Spleen (tissue), 11 donors: Measurements from ENCODE around the gene CBX1. TPM values are rescaled to one million over a fixed set of nuclear protein-coding genes. Genes with fewer than 3 reads are reported as not detected.

Experiments
- DNase-seq: peaks from one replicate; pipeline ENCODE4 v3.0.0-alpha.2; 2020
- H3K27ac ChIP-seq, 8 donors: fragments of 200-600 bp; sonication (generic) in 7 of 8; 1 replicate in 4 of 8; 2 replicates in 4 of 8; pipeline versions ENCODE4 v1.5.0 to v1.8.0; 2016 to 2021; ENCODE audit warnings: inconsistent platforms in 4 of 8, mild to moderate bottlenecking in 4 of 8, moderate library complexity in 1 of 8
- H3K27me3 ChIP-seq, 7 donors: fragments of 200-600 bp; sonication (generic) in 6 of 7; replicated peaks in 1 of 7; 1 replicate in 4 of 7; 2 replicates in 3 of 7; pipeline versions ENCODE4 v1.5.0 to v1.8.0; 2016 to 2021; ENCODE audit warnings: inconsistent platforms in 3 of 7, mild to moderate bottlenecking in 1 of 7
- H3K36me3 ChIP-seq, 6 donors: fragments of 200-600 bp; sonication (generic) in 5 of 6; 1 replicate in 4 of 6; 2 replicates in 2 of 6; pipeline versions ENCODE4 v1.5.0 to v1.8.0; 2016 to 2021; ENCODE audit warnings: inconsistent platforms in 2 of 6
- H3K4me1 ChIP-seq, 6 donors: fragments of 200-600 bp; sonication (generic) in 5 of 6; 1 replicate in 3 of 6; 2 replicates in 3 of 6; pipeline versions ENCODE4 v1.5.0 to v1.8.0; 2016 to 2021; ENCODE audit warnings: inconsistent platforms in 3 of 6
- H3K4me3 ChIP-seq, 8 donors: fragments of 200-600 bp; sonication (generic) in 7 of 8; 1 replicate in 4 of 8; 2 replicates in 4 of 8; pipeline versions ENCODE4 v1.5.0 to v1.8.0; 2016 to 2021; ENCODE audit warnings: inconsistent platforms in 4 of 8, mild to moderate bottlenecking in 4 of 8, moderate library complexity in 2 of 8
- H3K9me3 ChIP-seq, 8 donors: fragments of 200-600 bp; sonication (generic) in 7 of 8; 1 replicate in 4 of 8; 2 replicates in 4 of 8; pipeline versions ENCODE4 v1.5.0 to v1.8.0; 2016 to 2021; ENCODE audit warnings: inconsistent platforms in 4 of 8
- POLR2A ChIP-seq, 3 donors: fragments of 450-650 bp; IDR thresholded peaks; one replicate each; pipeline ENCODE4 v1.5.1; 2017; ENCODE audit warnings: antibody characterized with exemption in 3 of 3, mild to moderate bottlenecking in 1 of 3
- POLR2AphosphoS5 ChIP-seq, 3 donors: sonication (generic); formaldehyde crosslinking; IDR thresholded peaks; one replicate each; pipeline ENCODE4 v1.5.1; 2017; ENCODE audit warnings: antibody characterized with exemption in 3 of 3
- WGBS, 5 donors: extraction: QIAGEN DNeasy Blood & Tissue Kit in 3 of 5; methylation state at CpG; one replicate each; pipeline versions ENCODE4 v1.1.5 to v1.1.7; 2013 to 2018; 5-methylcytosine and 5-hydroxymethylcytosine counted together
- intact Hi-C: fragments of 100-400 bp; cut with DNase I; formaldehyde crosslinking; loops from one replicate; pipeline ENCODE4 v1.15.0; 2023; ENCODE audit warnings: low total_unique reads
- polyA plus RNA-seq, 3 donors: library from polyadenylated mRNA; stranded (reverse); fragments of 200-250 nt; gene quantifications; one replicate each; pipeline ENCODE4 v1.2.1, GENCODE V29; 2013
- total RNA-seq, 7 donors: library from RNA; depleted of rRNA in 3 of 7; stranded (reverse); fragments of >200 nt in 3 of 7; fragmentation: NEBNext Ultra II Directional in 4 of 7; extraction: Animal tissue kit (Norgen Biotek cat#: 25700) in 4 of 7; gene quantifications; one replicate each; pipeline versions ENCODE4 v1.1.0 to v1.2.1, GENCODE V29; 2016 to 2021
- TF ChIP-seq, protein P1 (sequence below), 11 experiments: fragments of 200-600 bp in 7 of 11; fragments of 450-650 bp in 4 of 11; sonication (generic) in 4 of 11; IDR thresholded peaks in 8 of 11; conservative IDR thresholded peaks in 3 of 11; 1 replicate in 7 of 11; 2 replicates in 4 of 11; pipeline versions ENCODE4 v1.4.0 to v1.8.0; 2016 to 2021; ENCODE audit warnings: antibody characterized with exemption in 11 of 11, inconsistent platforms in 4 of 11, mild to moderate bottlenecking in 1 of 11
- donor health status: healthy with polysubstance abuse.
- donor health status: DM: no; HTN: no; CAD: no; lungs with moderate emphysema.
- donor health status: DM: no; HTN: no; CAD: no.
- donor health status: Bipolar disorder and iron deficiency.
- donor health status: healthy.
- donor health status: DM: no; HTN: no; CAD: no.
- donor health status: DM: yes; HTN: yes; CAD: no.

The CBX1 gene
- total and polyA plus RNA-seq, 10 donors: 19.6 to 36.2 (median 28.6) TPM

DNA sequence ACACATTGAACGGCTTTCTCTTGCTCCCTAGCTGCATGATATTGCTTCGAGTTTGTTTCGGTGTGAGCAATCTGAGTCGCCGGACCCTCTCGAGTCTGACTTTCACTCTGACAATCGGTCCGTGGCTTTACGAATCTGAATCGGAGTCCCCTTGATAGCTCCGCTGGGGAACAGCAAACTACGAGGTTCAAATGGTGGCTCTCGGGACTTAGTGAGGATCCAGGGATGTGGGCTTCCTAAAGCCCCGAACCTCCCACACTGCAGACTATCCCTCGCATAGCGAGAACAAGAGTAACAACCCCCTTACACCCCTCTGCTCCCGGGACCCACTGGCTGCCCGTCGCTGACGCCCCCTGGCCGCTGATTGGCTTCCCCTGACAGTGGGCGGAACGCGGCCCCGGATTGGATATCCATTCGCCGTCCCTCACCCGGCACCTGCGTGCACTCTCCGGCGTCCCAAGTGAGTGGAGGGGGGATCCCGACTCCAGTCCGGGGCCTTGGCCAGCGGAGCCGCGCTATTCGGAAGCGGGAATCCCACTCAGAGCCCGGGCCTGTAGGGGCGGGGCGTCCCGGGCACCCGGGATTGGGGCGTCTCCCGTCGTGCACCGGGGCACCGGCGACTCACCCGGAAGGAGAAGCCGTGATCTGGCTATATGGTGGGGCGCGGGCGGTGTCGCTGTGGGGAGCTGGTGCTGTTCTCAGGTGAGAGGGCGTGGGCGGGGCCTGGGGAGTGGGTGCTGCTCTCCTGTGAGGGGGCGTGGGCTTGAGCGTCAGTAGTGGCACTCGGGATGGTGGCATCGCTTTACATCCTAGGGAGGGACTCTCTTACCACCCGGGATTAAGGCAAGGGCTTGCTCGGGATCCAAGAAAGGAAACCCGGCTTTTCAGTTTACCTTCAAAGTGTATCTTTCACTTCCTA is 6.1 kb upstream of the CBX1 start, which contains the start of gene SNX11:
SNX11 (plus strand) TSS at position 630 of the 919 bp plus-strand sequence. CDS start 4,278 bp downstream, outside the sequence.
- 0 to 1% (median 1%) methylated on average over 23 to 64 of the region's 64 CpGs for WGBS, 5 donors
- intact Hi-C loops: no loop called here
- H3K36me3 ChIP-seq: no peaks in the 10 kb centered on the region
- DNase-seq: peak; percentile 98
- peak within 1 kb of the TSS; percentile 63 to 94 (median 80) for H3K4me3 ChIP-seq
- H3K4me1 ChIP-seq: peaks cover 25 to 88% (median 57%) of the 10 kb centered on the region in 6 donors
- TF ChIP-seq, protein P1, sequence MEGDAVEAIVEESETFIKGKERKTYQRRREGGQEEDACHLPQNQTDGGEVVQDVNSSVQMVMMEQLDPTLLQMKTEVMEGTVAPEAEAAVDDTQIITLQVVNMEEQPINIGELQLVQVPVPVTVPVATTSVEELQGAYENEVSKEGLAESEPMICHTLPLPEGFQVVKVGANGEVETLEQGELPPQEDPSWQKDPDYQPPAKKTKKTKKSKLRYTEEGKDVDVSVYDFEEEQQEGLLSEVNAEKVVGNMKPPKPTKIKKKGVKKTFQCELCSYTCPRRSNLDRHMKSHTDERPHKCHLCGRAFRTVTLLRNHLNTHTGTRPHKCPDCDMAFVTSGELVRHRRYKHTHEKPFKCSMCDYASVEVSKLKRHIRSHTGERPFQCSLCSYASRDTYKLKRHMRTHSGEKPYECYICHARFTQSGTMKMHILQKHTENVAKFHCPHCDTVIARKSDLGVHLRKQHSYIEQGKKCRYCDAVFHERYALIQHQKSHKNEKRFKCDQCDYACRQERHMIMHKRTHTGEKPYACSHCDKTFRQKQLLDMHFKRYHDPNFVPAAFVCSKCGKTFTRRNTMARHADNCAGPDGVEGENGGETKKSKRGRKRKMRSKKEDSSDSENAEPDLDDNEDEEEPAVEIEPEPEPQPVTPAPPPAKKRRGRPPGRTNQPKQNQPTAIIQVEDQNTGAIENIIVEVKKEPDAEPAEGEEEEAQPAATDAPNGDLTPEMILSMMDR (IDR thresholded peaks at IDR 0.05 in 8 of 11, conservative IDR thresholded peaks at IDR 0.05 in 3 of 11): peak in 4 of 11 experiments; percentile 20 to 34 (median 30)
- TF ChIP-seq POLR2A (IDR thresholded peaks at IDR 0.05) (peak; percentile 24 to 56 (median 47)), POLR2AphosphoS5 (IDR thresholded peaks at IDR 0.05) (peak; percentile 93 to 95 (median 95))
- no peaks in the 10 kb centered on the region for H3K27me3 ChIP-seq
- peaks cover 0 to 6% (median 0%) of the 10 kb centered on the region in 8 donors for H3K9me3 ChIP-seq
- peak within 1 kb of the TSS; percentile 92 to 99 (median 96) for H3K27ac ChIP-seq

DNA sequence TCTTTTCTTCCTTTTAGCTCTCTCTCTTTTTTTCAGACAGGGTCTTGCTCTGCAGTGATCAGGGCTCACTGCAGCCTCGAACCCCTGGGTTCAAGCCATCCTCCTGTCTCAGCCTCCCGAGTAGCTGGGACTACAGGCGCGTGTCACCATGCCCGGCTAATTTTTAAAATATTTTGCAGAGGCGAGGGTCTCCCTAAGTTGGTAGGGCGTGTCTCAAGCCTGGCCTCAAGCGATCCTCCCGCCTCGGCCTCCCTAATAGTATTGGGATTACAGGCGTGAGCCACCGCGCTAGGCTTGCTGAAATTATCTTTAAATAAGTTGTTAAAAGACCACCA is 5.5 kb upstream of the CBX1 start:
- Histone ChIP-seq H3K36me3 (no peaks in the 10 kb centered on the region), H3K4me3 (peak overlapping the region; percentile 63 to 94 (median 80)), H3K9me3 (peaks cover 0 to 6% (median 0%) of the 10 kb centered on the region in 8 donors), H3K27me3 (no peaks in the 10 kb centered on the region), H3K4me1 (peaks cover 28 to 88% (median 57%) of the 10 kb centered on the region in 6 donors), H3K27ac (peak overlapping the region; percentile 92 to 99 (median 96))
- TF ChIP-seq, protein P1 (IDR thresholded peaks at IDR 0.05 in 8 of 11, conservative IDR thresholded peaks at IDR 0.05 in 3 of 11): no peak
- TF ChIP-seq POLR2AphosphoS5 (IDR thresholded peaks at IDR 0.05) (no peak), POLR2A (IDR thresholded peaks at IDR 0.05) (no peak)
- WGBS, 5 donors: 42 to 56% (median 45%) methylated on average over 13 of the region's 13 CpGs
- peak; percentile 77 for DNase-seq
- intact Hi-C loops: no loop called here

DNA sequence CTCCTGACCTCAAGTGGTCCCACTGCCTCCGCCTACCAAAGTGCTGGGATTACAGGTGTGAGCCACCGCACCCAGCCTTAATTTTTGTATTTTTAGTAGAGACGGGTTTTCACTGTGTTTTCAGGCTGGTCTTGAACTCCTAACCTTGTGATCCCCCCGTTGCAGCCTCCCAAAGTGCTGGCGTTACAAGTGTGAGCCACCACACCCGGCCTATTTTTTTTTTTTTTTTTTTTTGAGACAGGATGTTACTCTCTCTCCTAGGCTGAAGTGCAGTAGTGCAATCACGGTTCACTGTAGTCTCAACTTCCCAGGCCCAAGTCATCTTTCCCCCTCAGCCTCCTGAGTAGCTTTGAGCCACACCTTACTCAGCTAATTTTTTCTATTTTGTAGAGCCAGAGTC is 3.2 kb upstream of the CBX1 start:
- Histone ChIP-seq H3K4me3 (no peak overlapping the region), H3K36me3 (no peaks in the 10 kb centered on the region), H3K4me1 (peaks cover 24 to 84% (median 49%) of the 10 kb centered on the region in 6 donors), H3K27me3 (no peaks in the 10 kb centered on the region), H3K9me3 (peaks cover 0 to 6% (median 0%) of the 10 kb centered on the region in 8 donors), H3K27ac (peak overlapping the region in 3 of 8 donors; percentile 36 to 94 (median 90))
- intact Hi-C loops: no loop called here
- TF ChIP-seq, protein P1 (IDR thresholded peaks at IDR 0.05 in 8 of 11, conservative IDR thresholded peaks at IDR 0.05 in 3 of 11): no peak
- TF ChIP-seq POLR2AphosphoS5 (IDR thresholded peaks at IDR 0.05): no peak
- TF ChIP-seq POLR2A (IDR thresholded peaks at IDR 0.05): no peak
- peak; percentile 47 for DNase-seq
- WGBS, 5 donors: 70 to 84% (median 75%) methylated on average over 7 of the region's 7 CpGs
